GM10248 (cell line): ENCODE measurements around the gene ZNF768.
"Not testable (repeated sequence)": the region's sequence is repeated elsewhere in the genome, so short reads cannot be mapped to it uniquely, and the experiment has no call there.

Source experiments
- CTCF ChIA-PET: fragments of 300-600 bp; sonication (Branson Sonifier 250); formaldehyde crosslinking; extraction: SDS; loops from one replicate; lab custom pipeline; 2021; ENCODE audit warnings: antibody characterized with exemption; lab: Yijun Ruan, JAX
- POLR2A ChIA-PET: fragments of 350-650 bp; sonication (Branson Sonifier 250); formaldehyde crosslinking; extraction: SDS; loops from one replicate; lab custom pipeline; 2020; ENCODE audit warnings: antibody characterized with exemption; lab: Yijun Ruan, JAX
- DNase-seq: peaks from one replicate; pipeline ENCODE4 v3.0.0; 2012; ENCODE audit errors: extremely low spot score
- TF ChIP-seq, protein P1 (sequence below): IDR thresholded peaks from 2 replicates; pipeline ENCODE4 v1.5.1; 2012; ENCODE audit warnings: mild to moderate bottlenecking, low read depth; ENCODE audit errors: extremely low read depth, missing control alignments, control extremely low read depth

ZNF768 gene

DNA sequence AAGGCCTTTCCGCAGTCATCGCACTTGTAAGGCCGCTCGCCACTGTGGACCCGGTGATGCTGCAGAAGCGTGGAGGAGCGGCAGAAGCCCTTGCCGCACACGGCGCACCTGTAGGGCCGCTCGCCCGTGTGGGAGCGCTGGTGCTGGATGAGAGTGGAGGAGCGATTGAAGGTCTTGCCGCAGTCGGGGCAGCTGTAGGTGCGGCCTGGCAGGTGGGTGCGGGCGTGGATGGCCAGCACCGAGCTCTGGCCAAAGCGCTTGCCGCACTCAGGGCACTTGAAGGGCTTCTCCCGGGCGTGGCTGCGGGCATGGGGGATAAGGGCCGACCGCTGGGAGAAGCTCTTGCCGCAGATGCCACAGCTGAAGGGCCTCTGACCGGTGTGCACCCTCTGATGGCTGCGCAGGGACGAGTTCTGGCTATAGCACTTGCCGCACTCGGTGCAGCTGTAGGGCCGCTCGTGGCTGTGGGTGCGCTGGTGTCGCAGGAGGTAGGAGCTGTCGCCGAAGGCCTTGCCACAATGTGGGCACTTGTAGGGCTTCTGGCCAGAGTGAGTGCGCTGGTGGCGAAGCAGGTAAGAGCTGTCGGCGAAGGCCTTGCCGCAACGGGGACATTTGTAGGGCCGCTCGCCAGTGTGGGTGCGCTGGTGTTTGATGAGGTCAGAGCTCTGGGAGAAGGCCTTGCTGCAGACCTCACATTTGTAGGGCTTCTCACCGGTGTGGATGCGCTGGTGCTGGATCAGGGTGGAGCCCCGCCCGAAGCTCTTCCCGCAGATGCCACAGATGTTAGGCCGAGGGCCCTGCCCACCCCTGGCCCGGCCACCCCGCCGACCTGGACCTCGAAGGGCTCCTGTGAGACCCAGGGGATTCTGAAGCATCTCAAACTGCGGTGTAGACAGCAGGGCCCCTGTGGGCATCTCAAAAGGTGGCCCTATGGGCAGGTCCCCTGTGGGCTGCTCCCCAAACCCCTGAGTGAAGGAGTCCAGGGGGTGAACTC is 1.5 kb downstream of the ZNF768 start:
- POLR2A ChIA-PET, result interaction anchor here (0.5 to 1.1 kb wide), 4 partner anchors 27 to 119 kb away, joined by 3 to 5 read pairs (median 4); partner anchors contain the start of gene ZNF688
- DNase-seq, result no peak
- TF ChIP-seq, protein P1, sequence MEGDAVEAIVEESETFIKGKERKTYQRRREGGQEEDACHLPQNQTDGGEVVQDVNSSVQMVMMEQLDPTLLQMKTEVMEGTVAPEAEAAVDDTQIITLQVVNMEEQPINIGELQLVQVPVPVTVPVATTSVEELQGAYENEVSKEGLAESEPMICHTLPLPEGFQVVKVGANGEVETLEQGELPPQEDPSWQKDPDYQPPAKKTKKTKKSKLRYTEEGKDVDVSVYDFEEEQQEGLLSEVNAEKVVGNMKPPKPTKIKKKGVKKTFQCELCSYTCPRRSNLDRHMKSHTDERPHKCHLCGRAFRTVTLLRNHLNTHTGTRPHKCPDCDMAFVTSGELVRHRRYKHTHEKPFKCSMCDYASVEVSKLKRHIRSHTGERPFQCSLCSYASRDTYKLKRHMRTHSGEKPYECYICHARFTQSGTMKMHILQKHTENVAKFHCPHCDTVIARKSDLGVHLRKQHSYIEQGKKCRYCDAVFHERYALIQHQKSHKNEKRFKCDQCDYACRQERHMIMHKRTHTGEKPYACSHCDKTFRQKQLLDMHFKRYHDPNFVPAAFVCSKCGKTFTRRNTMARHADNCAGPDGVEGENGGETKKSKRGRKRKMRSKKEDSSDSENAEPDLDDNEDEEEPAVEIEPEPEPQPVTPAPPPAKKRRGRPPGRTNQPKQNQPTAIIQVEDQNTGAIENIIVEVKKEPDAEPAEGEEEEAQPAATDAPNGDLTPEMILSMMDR, result no peak
- CTCF ChIA-PET, result interaction anchor here (0.7 to 2.0 kb wide), 8 partner anchors 10 to 104 kb away, joined by 3 to 11 read pairs (median 4); partner anchors contain the start of genes DCTPP1 and ZNF747

DNA sequence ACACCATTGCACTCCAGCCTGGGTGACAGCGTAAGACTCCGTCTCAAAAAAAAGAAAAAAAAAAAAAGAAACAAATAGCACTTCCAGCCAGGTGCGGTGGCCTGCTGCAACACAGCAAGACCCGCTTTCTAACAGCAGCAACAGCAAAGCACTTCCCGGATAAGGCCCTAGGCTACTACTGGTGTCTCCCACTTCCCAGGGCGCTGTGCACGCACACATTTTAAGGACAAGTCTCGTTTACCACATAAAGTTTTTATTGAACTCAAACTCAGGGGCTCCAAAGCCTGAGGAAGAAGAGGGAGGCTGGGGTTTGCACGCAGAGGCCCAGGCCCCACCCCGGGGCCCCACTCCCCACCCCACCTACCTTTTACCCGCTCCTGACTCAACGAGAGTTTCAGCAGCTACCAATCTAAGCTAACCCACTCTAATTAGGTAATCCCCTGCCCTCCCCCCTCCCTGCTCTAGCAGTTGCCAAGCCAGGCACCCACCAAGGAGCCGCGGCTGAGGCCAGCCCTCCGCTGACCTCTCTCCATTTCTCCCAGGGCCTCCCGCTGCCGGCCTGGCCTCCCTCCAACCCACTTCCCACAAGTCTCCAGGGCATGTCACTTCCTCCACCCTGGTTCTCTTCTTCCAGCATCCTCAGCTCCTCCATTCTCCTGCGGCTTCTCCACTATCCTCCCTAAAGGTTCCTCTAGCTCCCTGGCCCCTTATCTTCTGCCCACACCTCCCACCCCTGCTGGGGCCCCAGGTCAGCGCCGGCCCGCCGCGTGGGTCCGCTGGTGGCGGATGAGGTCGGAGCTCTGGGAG is 2.4 kb downstream of the ZNF768 start:
- ChIA-PET CTCF (interaction anchor here (1.6 to 2.0 kb wide), 3 partner anchors 11 to 94 kb away, joined by 4 to 11 read pairs (median 7); partner anchors contain the start of genes DCTPP1 and ZNF747), POLR2A (interaction anchor here (0.5 to 1.1 kb wide), 2 partner anchors 48 to 120 kb away, joined by 3 to 4 read pairs; partner anchors contain the start of gene ZNF688)
- DNase-seq, result no peak
- TF ChIP-seq, protein P1, result no peak

DNA sequence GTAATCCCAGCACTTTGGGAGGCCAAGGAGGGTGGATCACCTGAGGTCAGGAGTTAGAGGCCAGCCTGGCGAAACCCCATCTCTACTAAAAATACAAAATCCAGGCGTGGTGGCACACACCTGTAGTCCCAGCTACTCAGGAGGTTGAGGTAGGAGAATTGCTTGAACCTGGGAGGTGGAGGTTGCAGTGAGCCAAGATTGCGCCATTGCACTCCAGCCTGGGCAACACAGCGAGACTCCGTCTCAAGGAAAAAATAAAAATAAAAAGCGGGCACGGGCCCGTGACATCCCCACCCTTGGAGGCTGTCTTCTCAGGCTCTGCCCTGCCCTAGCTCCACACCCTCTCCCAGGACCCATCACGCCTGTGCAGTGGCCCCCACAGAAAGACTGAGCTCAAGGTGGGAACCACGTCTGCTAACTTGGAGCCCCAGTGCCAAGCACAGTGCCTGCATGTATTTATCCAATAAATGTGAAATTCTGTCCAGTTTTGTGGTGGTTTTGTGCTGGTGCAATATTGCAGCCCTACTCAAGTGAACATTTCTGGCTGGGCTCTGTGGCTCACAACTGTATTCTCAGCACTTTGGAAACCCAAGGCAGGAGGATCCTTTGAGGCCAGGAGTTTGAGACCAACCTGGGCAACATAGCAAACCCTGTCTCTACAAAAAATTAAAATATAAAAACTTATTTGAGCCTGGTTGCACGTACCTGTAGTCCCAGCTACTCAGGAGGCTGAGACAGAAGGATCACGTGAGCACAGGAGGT is 3.5 kb downstream of the ZNF768 start:
- DNase-seq, POLR2A ChIA-PET: not testable (repeated sequence)
- CTCF ChIA-PET, result interaction anchor here (1.8 kb wide), 1 partner anchor 13 kb away, joined by 8 read pairs; the partner anchor contains the start of gene ZNF747

DNA sequence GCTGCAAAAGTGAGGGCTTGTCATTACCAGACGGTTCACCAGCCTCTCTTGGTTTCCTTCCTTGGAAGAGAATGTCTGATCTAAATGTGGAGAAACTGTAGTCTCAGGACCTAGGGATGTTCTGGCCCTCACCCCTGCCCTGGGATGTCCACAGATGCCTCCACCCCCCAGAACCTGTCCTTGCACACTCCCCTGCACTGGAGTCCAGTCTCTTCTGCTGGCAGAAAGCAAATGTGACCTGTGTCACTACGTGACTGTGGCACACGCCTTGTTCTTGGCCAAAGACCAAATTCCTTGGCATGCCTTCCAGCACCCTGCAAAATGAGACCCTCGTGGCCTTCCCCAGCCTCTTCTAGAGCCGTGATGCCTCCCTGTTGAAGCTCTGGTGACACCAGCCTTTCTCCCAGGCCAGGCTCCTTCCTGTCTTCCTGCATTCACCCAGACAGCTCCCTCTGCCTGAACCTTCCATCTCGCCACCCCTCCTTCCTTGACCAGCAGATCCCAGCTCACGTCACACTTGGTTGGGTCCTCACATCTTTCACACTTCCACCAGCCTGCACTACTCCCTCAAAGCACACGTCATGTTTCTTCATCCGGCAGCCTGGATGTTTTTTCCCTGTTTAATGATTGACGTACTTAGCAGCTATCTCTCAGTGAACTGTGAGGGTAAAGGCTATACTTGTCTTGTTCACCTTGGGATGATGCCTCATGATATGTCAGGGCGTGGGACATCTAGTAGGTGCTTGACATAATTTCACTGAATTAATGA is 4.3 kb downstream of the ZNF768 start:
- TF ChIP-seq, protein P1, result no peak
- ChIA-PET CTCF (interaction anchor here (1.8 kb wide), 1 partner anchor 13 kb away, joined by 8 read pairs; the partner anchor contains the start of gene ZNF747), POLR2A (no interaction called here)
- DNase-seq, result no peak

DNA sequence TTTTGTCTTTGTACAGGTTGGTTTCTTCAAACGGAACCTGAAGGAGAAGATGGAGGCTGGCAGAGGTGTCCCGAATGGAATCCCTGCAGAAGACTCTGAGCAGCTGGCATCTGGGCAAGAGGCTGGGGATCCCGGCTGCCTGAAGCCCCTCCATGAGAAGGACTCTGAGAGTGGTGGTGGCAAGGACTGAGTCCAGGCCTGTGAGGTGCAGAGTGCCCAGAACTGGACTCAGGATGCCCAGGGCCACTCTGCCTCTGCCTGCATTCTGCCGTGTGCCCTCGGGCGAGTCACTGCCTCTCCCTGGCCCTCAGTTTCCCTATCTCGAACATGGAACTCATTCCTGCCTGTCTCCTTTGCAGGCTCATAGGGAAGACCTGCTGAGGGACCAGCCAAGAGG is 4.9 kb downstream of the ZNF768 start:
- ChIA-PET CTCF (interaction anchor here (1.8 kb wide), 1 partner anchor 14 kb away, joined by 8 read pairs; the partner anchor contains the start of gene ZNF747), POLR2A (no interaction called here)
- TF ChIP-seq, protein P1, result no peak
- no peak for DNase-seq
